ENCODE results near the gene ARL8B. TPM values are rescaled to one million over a fixed set of nuclear protein-coding genes. Genes with fewer than 3 reads are reported as not detected.

Gene ARL8B
- total and polyA plus RNA-seq, 9 of the 15 experiments (the other 6 are each of a cell fraction or from before 2014, with no cell fraction given) = 28.5 to 99.4 (median 77.2) TPM

- TF ChIP-seq E2F3 (CRISPR knock-in tag; IDR thresholded peaks at IDR 0.05) (peak; percentile 72; the same call in 1 of the 2 replicates), CAMTA2 (CRISPR knock-in tag; conservative IDR thresholded peaks at IDR 0.05) (0 out of 2 replicates have a peak, but pooled peaks have one; percentile 15), ARID3B (CRISPR knock-in tag; IDR thresholded peaks at IDR 0.05; ENCODE audit: borderline replicate concordance) (no peak), NR2C1 (IDR thresholded peaks at IDR 0.05) (no peak), NR2C1 (tag; IDR thresholded peaks at IDR 0.05) (no peak), RCOR1 (IDR thresholded peaks at IDR 0.05; ENCODE audit: borderline replicate concordance in 1 of 2, low read depth in 2 of 2, low read length in 2 of 2) (peak in 1 of 2 experiments; percentile 78; a peak in 3 of 4 replicates), ID3 (CRISPR knock-in tag; IDR thresholded peaks at IDR 0.05) (no peak), ID3 (tag; IDR thresholded peaks at IDR 0.05) (peak; percentile 77; the same call in 1 of the 2 replicates), NFYB (IDR thresholded peaks at IDR 0.05; ENCODE audit: extremely low read depth, insufficient read length) (no peak), ZNF444 (CRISPR knock-in tag; IDR thresholded peaks at IDR 0.05) (0 out of 2 replicates have a peak, but pooled peaks have one; percentile 34), MTA3 (IDR thresholded peaks at IDR 0.05; ENCODE audit: borderline replicate concordance) (peak; percentile 94), ZNF584 (CRISPR knock-in tag; IDR thresholded peaks at IDR 0.05; ENCODE audit: low read depth) (no peak), RBM15 (IDR thresholded peaks at IDR 0.05; ENCODE audit: insufficient read depth, low read length) (no peak), PCBP2 (IDR thresholded peaks at IDR 0.05; ENCODE audit: low read depth, low read length, poor library complexity, severe bottlenecking) (no peak), ARNT (IDR thresholded peaks at IDR 0.05) (0 out of 4 replicates have a peak, but pooled peaks of 1 of the 2 experiments have one; percentile 50), ZFP1 (CRISPR knock-in tag; IDR thresholded peaks at IDR 0.05) (no peak), GABPB1 (CRISPR knock-in tag; IDR thresholded peaks at IDR 0.05) (peak; percentile 86), VEZF1 (CRISPR knock-in tag; IDR thresholded peaks at IDR 0.05) (peak; percentile 91), EP300 (IDR thresholded peaks at IDR 0.05; ENCODE audit: low read length) (peak; percentile 82), HMG20A (CRISPR knock-in tag; conservative IDR thresholded peaks at IDR 0.05) (no peak), ZNF583 (CRISPR knock-in tag; IDR thresholded peaks at IDR 0.05) (peak; percentile 58; the same call in 1 of the 2 replicates), ZBED1 (IDR thresholded peaks at IDR 0.05) (peak; percentile 82; the same call in 1 of the 2 replicates), HNRNPH1 (optimal IDR thresholded peaks at IDR 0.05; ENCODE audit: low read depth, low read length) (no peak), ASH1L (IDR thresholded peaks at IDR 0.05; ENCODE audit: borderline replicate concordance, low read depth, partially characterized antibody) (no peak), SIN3B (IDR thresholded peaks at IDR 0.05; ENCODE audit: low read depth) (peak; percentile 97), SMARCA5 (IDR thresholded peaks at IDR 0.05) (no peak), GATA2 (CRISPR knock-in tag; IDR thresholded peaks at IDR 0.05) (no peak)
Observed at GRCh38 chr3:5122030-5122740, at the start of gene ARL8B (continued).

Data from K562 (cell line).